K562 (cell line): ENCODE results near the gene THYN1. TPM values are rescaled to one million over a fixed set of nuclear protein-coding genes. Genes with fewer than 3 reads are reported as not detected.

Experiments
- ATAC-seq: fragments of 200-7000 bp; cut with Tn5 transposase; 3 replicates; pipeline ENCODE4 v1.9.1; 2020; ENCODE audit warnings: moderate library complexity
- Bru-seq: library from RNA; stranded (reverse); fragments of 400-500 nt; gene quantifications from one replicate; lab custom pipeline; 2021; lab: Mats Ljungman, UMichigan
- BruChase-seq, 2 experiments: library from RNA; stranded (reverse); fragments of 400-500 nt; gene quantifications; one replicate each; lab custom pipeline; 2021; lab: Mats Ljungman, UMichigan
- BruUV-seq: library from RNA; stranded (reverse); fragments of 400-500 nt; replicated peaks from 2 replicates; lab custom pipeline; 2021; lab: Mats Ljungman, UMichigan
- CTCF ChIA-PET: fragments of 300-600 bp; formaldehyde crosslinking; extraction: SDS; loops from one replicate; lab custom pipeline; 2021; ENCODE audit warnings: low intra/inter-chr PET ratio; lab: Yijun Ruan, JAX
- POLR2A ChIA-PET: fragments of 300-600, 350-650 bp; sonication (Branson Sonifier 250); formaldehyde crosslinking; extraction: SDS; loops from one replicate; lab custom pipeline; 2021; ENCODE audit warnings: antibody characterized with exemption, inconsistent platforms; lab: Yijun Ruan, JAX
- DNase-seq, 4 experiments: peaks; one replicate each; pipeline versions ENCODE4 v3.0.0 to v3.0.0-alpha.2; 2011 to 2018; ENCODE audit warnings: low spot score in 3 of 4, mixed read lengths in 3 of 4; ENCODE audit errors: extremely low read depth in 1 of 4
- FAIRE-seq: peaks from 2 replicates; lab custom pipeline; 2011; peaks lifted over from hg19 to GRCh38; lab: Jason Lieb, UNC
- H2AFZ ChIP-seq: 2 replicates; pipeline ENCODE4 v1.6.0; 2011; ENCODE audit warnings: low read depth, low read length, control low read depth, inconsistent platforms
- H3K27ac ChIP-seq: fragments of 200-600 bp; 3 replicates; pipeline ENCODE4 v1.8.0; 2011; ENCODE audit warnings: low read depth, mild to moderate bottlenecking, control low read depth, inconsistent platforms, low read length, moderate library complexity, mixed read lengths; ENCODE audit errors: extremely low read depth
- H3K27me3 ChIP-seq, 2 experiments: fragments of 300-600 bp in 1 of 2; 2 replicates in 1 of 2; 3 replicates in 1 of 2; pipeline versions ENCODE4 v1.6.0 to v1.8.0; 2011; ENCODE audit warnings: inconsistent platforms in 2 of 2, low read length in 2 of 2, mild to moderate bottlenecking in 1 of 2, mixed read lengths in 1 of 2, moderate library complexity in 1 of 2; ENCODE audit not compliant: control insufficient read depth in 2 of 2, insufficient read depth in 2 of 2
- H3K36me3 ChIP-seq: fragments of 300-600 bp; 3 replicates; pipeline ENCODE4 v1.8.0; 2011; ENCODE audit warnings: mild to moderate bottlenecking, low read length, inconsistent platforms; ENCODE audit not compliant: control insufficient read depth, insufficient read depth
- H3K4me1 ChIP-seq, 2 experiments: fragments of 200-600 bp in 1 of 2; replicated peaks in 1 of 2; 2 replicates in 1 of 2; 3 replicates in 1 of 2; pipeline versions ENCODE4 v1.5.1 to v1.8.0; 2011; ENCODE audit warnings: inconsistent platforms in 2 of 2, low read length in 2 of 2, mild to moderate bottlenecking in 1 of 2, mixed read lengths in 1 of 2, moderate library complexity in 1 of 2; ENCODE audit not compliant: control insufficient read depth in 2 of 2, insufficient read depth in 2 of 2
- H3K4me2 ChIP-seq: 2 replicates; pipeline ENCODE4 v1.6.1; 2011; ENCODE audit warnings: low read length, control low read depth, inconsistent platforms, mixed read lengths; ENCODE audit not compliant: insufficient read depth
- H3K4me3 ChIP-seq: fragments of 200-600 bp; sonication (generic), shearing (Covaris generic); 2 replicates; pipeline ENCODE4 v1.5.1; 2016; ENCODE audit warnings: control low read depth, inconsistent platforms
- H3K79me2 ChIP-seq: fragments of 200-600 bp; 3 replicates; pipeline ENCODE4 v1.8.0; 2011; ENCODE audit warnings: low read length, inconsistent platforms; ENCODE audit not compliant: control insufficient read depth, insufficient read depth
- H3K9ac ChIP-seq, 2 experiments: 2 replicates each; pipeline versions ENCODE4 v1.6.0 to v1.6.1; 2011; ENCODE audit warnings: low read depth in 2 of 2, low read length in 2 of 2, control low read depth in 1 of 2, inconsistent platforms in 1 of 2, mild to moderate bottlenecking in 1 of 2, mixed read lengths in 1 of 2; ENCODE audit not compliant: insufficient read depth in 1 of 2
- H3K9me1 ChIP-seq: one replicate; pipeline ENCODE4 v1.6.0; 2011; ENCODE audit warnings: inconsistent platforms, mild to moderate bottlenecking, low read length, moderate library complexity; ENCODE audit not compliant: control insufficient read depth, insufficient read depth
- H3K9me3 ChIP-seq: replicated peaks from 2 replicates; pipeline ENCODE4 v1.5.1; 2011; ENCODE audit warnings: low read depth, low read length, inconsistent platforms; ENCODE audit not compliant: control insufficient read depth, insufficient read depth
- H4K20me1 ChIP-seq: replicated peaks from 2 replicates; pipeline ENCODE4 v1.6.1; 2011; ENCODE audit warnings: low read length, inconsistent platforms, mixed read lengths; ENCODE audit not compliant: control insufficient read depth, insufficient read depth
- HLTF ChIP-seq: fragments of 450-650 bp; IDR thresholded peaks from 2 replicates; pipeline ENCODE4 v1.6.1; 2016
- MTA2 ChIP-seq: fragments of 450-650 bp; IDR thresholded peaks from 2 replicates; pipeline ENCODE4 v1.6.1; 2016; ENCODE audit warnings: low read depth
- NCOA2 ChIP-seq, 2 experiments: fragments of 450-650 bp; IDR thresholded peaks; 2 replicates each; pipeline ENCODE4 v1.6.1; 2018; ENCODE audit warnings: mild to moderate bottlenecking in 2 of 2, moderate library complexity in 1 of 2; ENCODE audit not compliant: partially characterized antibody in 2 of 2
- RERE ChIP-seq: sonication (generic); formaldehyde crosslinking; IDR thresholded peaks from 2 replicates; pipeline ENCODE4 v1.8.0; 2023; ENCODE audit warnings: missing genetic modification reagents, mild to moderate bottlenecking, borderline replicate concordance
- SPI1 ChIP-seq: IDR thresholded peaks from 2 replicates; pipeline ENCODE4 v1.6.1; 2011; ENCODE audit warnings: low read depth, low read length, control low read depth, borderline replicate concordance
- USF2 ChIP-seq: sonication (generic); formaldehyde crosslinking; IDR thresholded peaks from 2 replicates; pipeline ENCODE4 v1.5.0; 2020; ENCODE audit warnings: missing genetic modification reagents
- WGBS: fragments of 100-300 bp; shearing (Covaris generic); methylation state at CpG from one replicate; pipeline ENCODE4 v1.1.6; 2016; ENCODE audit warnings: low coverage, mixed read lengths; ENCODE audit not compliant: insufficient coverage; ENCODE audit errors: missing lambda C conversion rate; 5-methylcytosine and 5-hydroxymethylcytosine counted together
- in situ Hi-C: fragments of 300-500 bp; cut with MboI; formaldehyde crosslinking; loops from 4 replicates; pipeline ENCODE4 v1.15.0; 2018; ENCODE audit warnings: inconsistent platforms, mixed read lengths
- intact Hi-C: fragments of 100-400 bp; cut with micrococcal nuclease; formaldehyde crosslinking; loops from 2 replicates; pipeline ENCODE4 v1.14.2; 2022
- long read RNA-seq, 3 experiments: library from polyadenylated mRNA in 2 of 3; library from RNA in 1 of 3; unstranded in 2 of 3; stranded (forward) in 1 of 3; transcript quantifications; one replicate each; pipeline ENCODE4 v2.0.0, GENCODE V29; 2019 to 2022
- polyA minus RNA-seq, 3 experiments: library from RNA; depleted of rRNA, polyadenylated mRNA; stranded (reverse); fragments of >200 nt; gene quantifications; 2 replicates each; pipeline ENCODE4 v1.2.3, GENCODE V29; 2011
- polyA plus RNA-seq, 8 experiments: library from polyadenylated mRNA; depleted of rRNA in 4 of 8; stranded (reverse) in 5 of 8; unstranded in 3 of 8; fragments of >200 nt; fragmentation: Nextera tagmentation in 2 of 8; fragmentation: Illumina TruSeq in 1 of 8; extraction: Ambion mirVana in 2 of 8; extraction: Trizol in 1 of 8; gene quantifications; 2 replicates each; pipeline versions ENCODE4 v1.2.1 to v1.2.3, GENCODE V29; 2011 to 2014; ENCODE audit warnings: inconsistent platforms in 1 of 8, missing spikeins in 1 of 8
- total RNA-seq, 7 experiments: library from RNA; depleted of rRNA in 6 of 7; stranded (reverse); fragments of >200 nt in 6 of 7; fragmentation: Illumina TruSeq in 2 of 7; extraction: Trizol in 2 of 7; gene quantifications; 2 replicates each; pipeline versions ENCODE4 v1.2.1 to v1.2.3, GENCODE V29; 2011 to 2021; ENCODE audit warnings: low replicate concordance in 1 of 7

The THYN1 gene
- total RNA-seq (2011; cell fraction: chromatin; rRNA removed; ENCODE audit: low replicate concordance), result 26.3 and 28.8 TPM in 2 replicates
- total RNA-seq (2011; cell fraction: nucleolus; rRNA removed), result 18.2 and 18.9 TPM in 2 replicates
- 23.1 and 24.7 TPM in 2 replicates for total RNA-seq (2011; cell fraction: nucleoplasm; rRNA removed)
- 68.3 and 79.8 TPM in 2 replicates for total RNA-seq (2014; rRNA removed)
- total RNA-seq (2014; rRNA removed; fragmentation: Illumina TruSeq; extraction: Trizol), result 104 and 113 TPM in 2 replicates
- 103 and 106 TPM in 2 replicates for total RNA-seq (2015; rRNA removed; fragmentation: Illumina TruSeq; extraction: Trizol)
- 54.9 and 56.2 TPM in 2 replicates for total RNA-seq (2021)
- 58.0 and 93.7 TPM in 2 replicates for polyA plus RNA-seq (2011; rRNA removed)
- 41.1 and 45.2 TPM in 2 replicates for polyA plus RNA-seq (2011; cell fraction: cytosol; rRNA removed)
- polyA plus RNA-seq (2011; cell fraction: nucleus; rRNA removed), result 59.7 and 73.2 TPM in 2 replicates
- polyA plus RNA-seq (2012), result 63.3 and 76.8 TPM in 2 replicates
- polyA plus RNA-seq (2014; fragmentation: Illumina TruSeq; extraction: Trizol), result 100 and 124 TPM in 2 replicates
- 100 to 1,000 TPM; 229 to 279 TPM for polyA plus RNA-seq (2014; fragmentation: Nextera tagmentation; extraction: Ambion mirVana)
- polyA plus RNA-seq (2014; rRNA removed), result 80.1 and 80.4 TPM in 2 replicates
- polyA minus RNA-seq (2011; rRNA and poly(A)+ RNA removed), result 64.3 and 99.7 TPM in 2 replicates
- polyA minus RNA-seq (2011; cell fraction: cytosol; rRNA and poly(A)+ RNA removed), result 26.5 and 40.5 TPM in 2 replicates
- 13.3 and 25.0 TPM in 2 replicates for polyA minus RNA-seq (2011; cell fraction: nucleus; rRNA and poly(A)+ RNA removed)
- Bru-seq, nascent RNA, result percentile 74 among the genes with signal in this experiment
- BruChase-seq, experiment 1, labeled RNA remaining after a 2-hour chase, result percentile 64 among the genes with signal in this experiment
- BruChase-seq, experiment 2, labeled RNA remaining after a 6-hour chase, result percentile 69 among the genes with signal in this experiment
- long read RNA-seq, experiment 1, transcript THYN1-203 (8 exons, 943 nt), result minor isoform, 36 of 132 reads
- long read RNA-seq, experiment 1, transcript THYN1-201 (7 exons, 1,299 nt), result minor isoform, 16 of 132 reads
- long read RNA-seq, experiment 1, transcript THYN1-202 (7 exons, 835 nt), result minor isoform, 6 of 132 reads
- long read RNA-seq, experiment 1, transcript THYN1-204 (8 exons, 893 nt), result major isoform, 57 of 132 reads
- long read RNA-seq, experiment 1, partial matches to known transcripts, result 10 of 132 reads
- long read RNA-seq, experiment 1, other reads (novel, unspliced or antisense), result 7 of 132 reads
- long read RNA-seq, experiment 2, transcript THYN1-203 (8 exons, 943 nt), result minor isoform, 13 of 62 reads
- long read RNA-seq, experiment 2, transcript THYN1-204 (8 exons, 893 nt), result major isoform, 21 of 62 reads
- long read RNA-seq, experiment 2, transcript THYN1-201 (7 exons, 1,299 nt), result minor isoform, 9 of 62 reads
- long read RNA-seq, experiment 2, partial matches to known transcripts, result 7 of 62 reads
- long read RNA-seq, experiment 2, other reads (novel, unspliced or antisense), result 9 of 62 reads
- long read RNA-seq, experiment 3, transcript THYN1-203 (8 exons, 943 nt), result minor isoform, 20 of 83 reads
- long read RNA-seq, experiment 3, transcript THYN1-204 (8 exons, 893 nt), result major isoform, 41 of 83 reads
- long read RNA-seq, experiment 3, transcript THYN1-201 (7 exons, 1,299 nt), result minor isoform, 7 of 83 reads
- long read RNA-seq, experiment 3, partial matches to known transcripts, result 4 of 83 reads
- long read RNA-seq, experiment 3, other reads (novel, unspliced or antisense), result 7 of 83 reads

GRCh38 chr11:134253188-134253993 is at the start of gene THYN1, which contains the start of gene ACAD8:
Gene THYN1 (minus strand): TSS chr11:134253352. CDS start chr11:134252882, 470 bp downstream.
Gene ACAD8 (plus strand): TSS chr11:134253568. CDS start chr11:134253601, 33 bp downstream.
- DNase-seq, result peak; percentile 97 to 98 (median 97)
- Histone ChIP-seq H3K9me3 (no peaks in the 10 kb centered on the region), H3K4me3 (peak within 1 kb of the TSS; percentile 92), H3K36me3 (peaks cover 45% of the 10 kb centered on the region), H3K27me3 (no peaks in the 10 kb centered on the region), H3K79me2 (peaks cover 32% of the 10 kb centered on the region), H2AFZ (peak within 1 kb of the TSS; percentile 98), H3K4me1 (peaks cover 3 to 17% of the 10 kb centered on the region in 2 experiments; a peak in 4 of 5 replicates), H3K9ac (peak within 1 kb of the TSS; percentile 70 to 97), H4K20me1 (no peaks in the 10 kb centered on the region), H3K4me2 (peak within 1 kb of the TSS; percentile 96), H3K27ac (peak within 1 kb of the TSS; percentile 54), H3K9me1 (no peaks in the 10 kb centered on the region)
- intact Hi-C loops (loop anchor here (1.0 to 2.0 kb wide), 2 partner anchors 28 to 47 kb away; no protein-coding TSS in a partner anchor), in situ Hi-C loops (no loop called here)
- WGBS, result under 1% methylated on average over 58 of the region's 70 CpGs
- POLR2A ChIA-PET, result interaction anchor here (0.6 to 1.6 kb wide), 3 partner anchors 9 to 87 kb away, joined by 3 to 8 read pairs (median 4); no protein-coding TSS in a partner anchor
- ATAC-seq, result peak; percentile 99
- peak; percentile 95 for FAIRE-seq
- CTCF ChIA-PET, result no interaction called here
- no TSS peak for BruUV-seq
- no peak for TF ChIP-seq SPI1
- TF ChIP-seq MTA2, result peak; percentile 27; the same call in 1 of the 2 replicates
- no peak for TF ChIP-seq HLTF
- no peak for TF ChIP-seq NCOA2 (IDR thresholded peaks at IDR 0.05; ENCODE audit: partially characterized antibody in 2 of 2)
- no peak for TF ChIP-seq USF2 (CRISPR knock-in tag)
- no peak for TF ChIP-seq RERE (CRISPR knock-in tag)
